Right renal pelvis (tissue), 4 donors: ENCODE measurements around the gene GUCY1A2. TPM values are rescaled to one million over a fixed set of nuclear protein-coding genes. Genes with fewer than 3 reads are reported as not detected.
"Not testable (repeated sequence)": the region's sequence is repeated elsewhere in the genome, so short reads cannot be mapped to it uniquely, and the experiment has no call there.

ENCODE experiments used
- DNase-seq, 4 donors: peaks; one replicate each; pipeline ENCODE4 v3.0.0-alpha.2; 2013; ENCODE audit warnings: low read depth in 4 of 4, low spot score in 3 of 4, missing footprints in 1 of 4
- polyA plus RNA-seq, 4 donors: library from polyadenylated mRNA; unstranded; fragments of 120-200 nt; gene quantifications; one replicate each; pipeline ENCODE4 v1.2.1, GENCODE V29; 2013; ENCODE audit not compliant: insufficient read length in 4 of 4

Gene GUCY1A2
- polyA plus RNA-seq, 4 donors, result 2.8 to 3.7 (median 3.2) TPM

GRCh38 chr11:106853850-106854401 is 164.3 kb downstream of the GUCY1A2 start:
- no peak for DNase-seq

- no peak for DNase-seq
These were observed 165.5 kb downstream of the GUCY1A2 start for GRCh38 chr11:106852779-106853178.

GRCh38 chr11:106848526-106848925 is 169.8 kb downstream of the GUCY1A2 start:
- no peak for DNase-seq

- no peak for DNase-seq
These were observed 176.1 kb downstream of the GUCY1A2 start for GRCh38 chr11:106842134-106842533.

GRCh38 chr11:106840947-106841346 is 177.3 kb downstream of the GUCY1A2 start:
- no peak for DNase-seq

GRCh38 chr11:106840146-106840545 is 178.1 kb downstream of the GUCY1A2 start:
- DNase-seq, result no peak

GRCh38 chr11:106834567-106834966 is 183.7 kb downstream of the GUCY1A2 start:
- no peak for DNase-seq

GRCh38 chr11:106828976-106829375 is 189.3 kb downstream of the GUCY1A2 start:
- no peak for DNase-seq

- DNase-seq, result no peak
These were observed 189.7 kb downstream of the GUCY1A2 start for GRCh38 chr11:106828576-106828975.

- no peak for DNase-seq
These were observed 190.6 kb downstream of the GUCY1A2 start for GRCh38 chr11:106827687-106828086.

- DNase-seq, result not testable (repeated sequence)
These were observed 191.7 kb downstream of the GUCY1A2 start for GRCh38 chr11:106826558-106826957.

GRCh38 chr11:106821826-106822225 is 196.4 kb downstream of the GUCY1A2 start:
- no peak for DNase-seq

GRCh38 chr11:106821291-106821690 is 197.0 kb downstream of the GUCY1A2 start:
- DNase-seq, result no peak

- no peak for DNase-seq
These were observed 199.8 kb downstream of the GUCY1A2 start for GRCh38 chr11:106818443-106818842.

- no peak for DNase-seq
These were observed 203.1 kb downstream of the GUCY1A2 start for GRCh38 chr11:106815209-106815608.

- DNase-seq, result no peak
These were observed 204.5 kb downstream of the GUCY1A2 start for GRCh38 chr11:106813806-106814205.

GRCh38 chr11:106794058-106794457 is 224.2 kb downstream of the GUCY1A2 start:
- DNase-seq, result no peak

- DNase-seq, result no peak
These were observed 228.9 kb downstream of the GUCY1A2 start for GRCh38 chr11:106789406-106789805.

- DNase-seq, result no peak
These were observed 230.8 kb downstream of the GUCY1A2 start for GRCh38 chr11:106787454-106787853.

- DNase-seq, result no peak
These were observed 232.2 kb downstream of the GUCY1A2 start for GRCh38 chr11:106785913-106786650.

- DNase-seq, result not testable (repeated sequence)
These were observed 241.0 kb downstream of the GUCY1A2 start for GRCh38 chr11:106777302-106777701.

- DNase-seq, result no peak
These were observed 247.7 kb downstream of the GUCY1A2 start for GRCh38 chr11:106770489-106771085.
